ENCODE measurements around the gene DLGAP1. TPM values are rescaled to one million over a fixed set of nuclear protein-coding genes. Genes with fewer than 3 reads are reported as not detected.
A peak's percentile ranks its signal among the peaks of the same experiment; 100 is the strongest.

Gene DLGAP1
- total and polyA plus RNA-seq, 2 of the 13 experiments (the other 11 are each of a cell fraction or from before 2014, with no cell fraction given): 0.01 TPM; not detected in 1

DNA sequence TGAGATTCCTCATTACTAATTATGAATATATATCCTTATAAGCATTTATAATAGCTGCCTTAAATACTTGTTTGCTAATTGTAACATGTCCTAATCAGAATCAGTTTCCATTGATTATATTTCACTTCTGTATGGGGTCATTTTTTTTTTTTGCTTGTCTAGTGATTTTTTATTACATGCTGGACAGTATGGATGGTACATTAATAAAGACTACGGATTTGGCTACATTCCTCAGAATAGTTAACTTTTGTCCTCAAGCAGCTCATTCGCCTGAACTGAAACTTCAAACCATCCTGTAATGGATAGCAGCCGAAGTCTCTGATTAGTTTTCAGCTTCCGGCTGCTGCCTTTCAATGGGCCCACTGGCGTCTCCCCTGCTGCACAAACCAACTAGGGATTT lies 993.4 kb downstream of the DLGAP1 start (continued):
- TF ChIP-seq RFXANK (CRISPR knock-in tag; IDR thresholded peaks at IDR 0.05) (no peak), HIVEP1 (CRISPR knock-in tag; IDR thresholded peaks at IDR 0.05) (no peak), MTA1 (CRISPR knock-in tag; IDR thresholded peaks at IDR 0.05; ENCODE audit: borderline replicate concordance) (no peak)

DNA sequence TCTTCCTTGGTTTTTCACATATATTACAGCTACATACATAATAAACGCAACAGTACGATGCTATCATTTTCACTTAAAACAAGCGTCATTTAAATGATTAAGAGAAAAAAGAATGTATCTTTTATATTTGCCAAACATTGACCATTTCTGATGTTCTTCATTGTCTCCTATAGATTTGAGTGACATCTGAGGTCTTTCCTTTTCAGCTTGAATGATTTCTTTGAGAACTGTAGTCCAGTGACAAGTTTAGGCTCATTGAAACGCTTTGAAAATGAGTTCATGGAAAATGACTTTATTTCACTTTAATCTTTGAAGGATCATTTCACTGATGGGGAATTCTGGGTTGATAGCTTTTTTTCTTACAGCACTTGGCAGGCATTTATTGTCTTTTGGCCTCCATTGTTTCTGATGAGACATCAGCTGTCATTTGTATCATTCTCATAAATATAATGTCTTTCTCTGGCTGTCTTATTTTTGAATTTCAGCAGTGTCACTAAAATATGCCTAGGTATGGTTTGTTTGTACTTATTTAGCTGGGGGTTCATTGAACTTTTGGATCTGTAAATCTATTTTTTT lies 994.2 kb downstream of the DLGAP1 start:
- no peak overlapping the region for H3K9ac ChIP-seq (ENCODE audit: insufficient read depth, low read depth, low read length)
- 97% methylated on average over 4 of the region's 4 CpGs for WGBS (ENCODE audit: low lambda C conversion rate)

More for the DNA sequence above, 994.2 kb downstream of the DLGAP1 start:
- FAIRE-seq (no peak), DNase-seq (ENCODE audit: low spot score) (no peak), ATAC-seq (no peak)
- Histone ChIP-seq H3K4me3 (replicated peaks in 1 of 3; ENCODE audit: insufficient read depth in 1 of 3, low read depth in 2 of 3, low read length in 3 of 3) (no peak overlapping the region), H3K27me3 (ENCODE audit: control insufficient read depth in 1 of 2, insufficient read depth in 2 of 2, low read length in 2 of 2) (no peaks in the 10 kb centered on the region), H2AFZ (ENCODE audit: low read length) (no peak overlapping the region), H3K9me3 (ENCODE audit: low read length) (no peaks in the 10 kb centered on the region), H3K79me2 (ENCODE audit: insufficient read depth, low read length) (peaks cover 21% of the 10 kb centered on the region), H4K20me1 (ENCODE audit: insufficient read depth, low read length) (peaks cover 26% of the 10 kb centered on the region), H3K4me2 (ENCODE audit: low read depth, low read length) (no peak overlapping the region), H3K4me1 (ENCODE audit: insufficient read depth, low read length) (peaks cover 37% of the 10 kb centered on the region), H3K36me3 (replicated peaks in 1 of 2; ENCODE audit: control insufficient read depth in 1 of 2, insufficient read depth in 2 of 2, low read length in 2 of 2) (peaks cover 8 to 37% of the 10 kb centered on the region in 2 experiments; a peak in 4 of 5 replicates), H3K27ac (ENCODE audit: extremely low read length, insufficient read depth, low read length) (no peak overlapping the region)
- POLR2A ChIA-PET: no interaction called here
- in situ Hi-C loops (cut with HindIII; ENCODE audit: extremely low pct_ligation_motif_present, low pct_unique_long_range_greater_than_20kb) (loop anchor here (25.0 kb wide), 1 partner anchor 399 kb away; no protein-coding TSS in a partner anchor), intact Hi-C loops (cut with micrococcal nuclease; ENCODE audit: unreplicated experiment) (no loop called here)
- no TSS peak for BruUV-seq (replicated peaks)
- no peak for TF ChIP-seq KDM2A (CRISPR knock-in tag; IDR thresholded peaks at IDR 0.05; ENCODE audit: borderline replicate concordance, low read depth)
- no peak for TF ChIP-seq SALL1 (CRISPR knock-in tag; IDR thresholded peaks at IDR 0.05)
- peak; percentile 38 for TF ChIP-seq AGO2 (optimal IDR thresholded peaks at IDR 0.05; ENCODE audit: low read depth, low read length)
- TF ChIP-seq FOXK1 (CRISPR knock-in tag; IDR thresholded peaks at IDR 0.05; ENCODE audit: borderline replicate concordance, low read depth): no peak
- TF ChIP-seq NFKBIZ (CRISPR knock-in tag; IDR thresholded peaks at IDR 0.05): no peak
- no peak for TF ChIP-seq MEIS1 (CRISPR knock-in tag; IDR thresholded peaks at IDR 0.05; ENCODE audit: borderline replicate concordance)
- TF ChIP-seq CBX2 (IDR thresholded peaks at IDR 0.05; ENCODE audit: low read depth, low read length): no peak
- no peak for TF ChIP-seq CBX2 (CRISPR knock-in tag; IDR thresholded peaks at IDR 0.05; ENCODE audit: low read depth)
- no peak for TF ChIP-seq ZFY (CRISPR knock-in tag; IDR thresholded peaks at IDR 0.05)
- peak; percentile 98 for TF ChIP-seq ZNF317 (CRISPR knock-in tag; IDR thresholded peaks at IDR 0.05)
- TF ChIP-seq ZNF589 (CRISPR knock-in tag; conservative IDR thresholded peaks at IDR 0.05): no peak
- CTCF ChIA-PET (ENCODE audit: low intra/inter-chr PET ratio, low total read pairs): no interaction called here

Measured in HepG2 (cell line).